Endothelial cell of umbilical vein (primary cell): Measurements from ENCODE around the gene KCNB1. TPM values are rescaled to one million over a fixed set of nuclear protein-coding genes. Genes with fewer than 3 reads are reported as not detected.

Source experiments
- Bru-seq: library from RNA; stranded (reverse); fragments of 400-500 nt; gene quantifications from one replicate; lab custom pipeline; 2021; lab: Mats Ljungman, UMichigan
- BruChase-seq, 2 experiments: library from RNA; stranded (reverse); fragments of 400-500 nt; gene quantifications; one replicate each; lab custom pipeline; 2021; lab: Mats Ljungman, UMichigan
- BruUV-seq: library from RNA; stranded (reverse); fragments of 400-500 nt; replicated peaks from 2 replicates; lab custom pipeline; 2021; lab: Mats Ljungman, UMichigan
- CTCF ChIA-PET: fragments of 300-600, 350-600 bp; sonication (Branson Sonifier 250); formaldehyde crosslinking; loops from one replicate; lab custom pipeline; 2021; ENCODE audit warnings: antibody characterized with exemption, inconsistent platforms; lab: Charles Lee
- POLR2A ChIA-PET: fragments of 300-600, 350-600 bp; sonication (Branson Sonifier 250); formaldehyde crosslinking; loops from one replicate; lab custom pipeline; 2021; ENCODE audit warnings: antibody characterized with exemption, inconsistent platforms; lab: Charles Lee
- DNase-seq: peaks from one replicate; pipeline ENCODE4 v3.0.0-alpha.2; 2011; ENCODE audit warnings: low read depth, low spot score
- FAIRE-seq: peaks from 2 replicates; lab custom pipeline; 2011; peaks lifted over from hg19 to GRCh38; lab: Jason Lieb, UNC
- H2AFZ ChIP-seq: 2 replicates; pipeline ENCODE4 v1.6.0; 2012; ENCODE audit warnings: low read depth, low read length, control low read depth, inconsistent platforms
- H3K27ac ChIP-seq: 2 replicates; pipeline ENCODE4 v1.5.1; 2011; ENCODE audit warnings: low read depth, mild to moderate bottlenecking, control low read depth, low read length, moderate library complexity; ENCODE audit not compliant: insufficient read depth
- H3K27me3 ChIP-seq, 2 experiments: 2 replicates each; pipeline versions ENCODE4 v1.6.0 to v1.6.1; 2011; ENCODE audit warnings: low read length in 2 of 2, mixed read lengths in 1 of 2; ENCODE audit not compliant: control insufficient read depth in 2 of 2, insufficient read depth in 2 of 2
- H3K36me3 ChIP-seq, 2 experiments: 2 replicates in 1 of 2; 3 replicates in 1 of 2; pipeline ENCODE4 v1.5.1; 2011; ENCODE audit warnings: low read length in 2 of 2, mild to moderate bottlenecking in 1 of 2, moderate library complexity in 1 of 2; ENCODE audit not compliant: control insufficient read depth in 2 of 2, insufficient read depth in 2 of 2; ENCODE audit errors: extremely low read depth in 1 of 2
- H3K4me1 ChIP-seq: 3 replicates; pipeline ENCODE4 v1.5.1; 2011; ENCODE audit warnings: mild to moderate bottlenecking, low read length; ENCODE audit not compliant: control insufficient read depth, insufficient read depth; ENCODE audit errors: extremely low read depth
- H3K4me2 ChIP-seq: 2 replicates; pipeline ENCODE4 v1.6.1; 2011; ENCODE audit warnings: low read length, control low read depth, mixed read lengths; ENCODE audit not compliant: insufficient read depth
- H3K4me3 ChIP-seq, 3 experiments: fragments of 200-600 bp in 1 of 3; sonication (generic), shearing (Covaris generic) in 1 of 3; replicated peaks in 1 of 3; 2 replicates each; pipeline ENCODE4 v1.5.1; 2011 to 2016; ENCODE audit warnings: control low read depth in 3 of 3, low read length in 3 of 3, mild to moderate bottlenecking in 2 of 3, inconsistent platforms in 1 of 3, low read depth in 1 of 3, moderate library complexity in 1 of 3; ENCODE audit not compliant: insufficient read depth in 1 of 3
- H3K79me2 ChIP-seq: 2 replicates; pipeline ENCODE4 v1.6.0; 2012; ENCODE audit warnings: low read length, inconsistent platforms; ENCODE audit not compliant: control insufficient read depth, insufficient read depth
- H3K9ac ChIP-seq: replicated peaks from 2 replicates; pipeline ENCODE3; 2011; ENCODE audit warnings: low read length, control low read depth; ENCODE audit not compliant: insufficient read depth; ENCODE audit errors: extremely low read depth
- H3K9me1 ChIP-seq: replicated peaks from 3 replicates; pipeline ENCODE4 v1.6.0; 2011; ENCODE audit warnings: mild to moderate bottlenecking, low read length; ENCODE audit not compliant: control insufficient read depth, insufficient read depth; ENCODE audit errors: extremely low read depth
- H3K9me3 ChIP-seq: replicated peaks from 2 replicates; pipeline ENCODE4 v1.5.1; 2012; ENCODE audit warnings: low read length, inconsistent platforms; ENCODE audit not compliant: control insufficient read depth, insufficient read depth
- H4K20me1 ChIP-seq: replicated peaks from 2 replicates; pipeline ENCODE3; 2011; ENCODE audit warnings: mild to moderate bottlenecking, low read length; ENCODE audit not compliant: control insufficient read depth, insufficient read depth; ENCODE audit errors: extremely low read depth
- CTCF ChIP-seq, 2 donors: IDR thresholded peaks; 1 replicate in 1 of 2; 2 replicates in 1 of 2; pipeline ENCODE4 v1.5.1; 2011; ENCODE audit warnings: low read length in 2 of 2, mild to moderate bottlenecking in 2 of 2, moderate library complexity in 2 of 2, control low read depth in 1 of 2, inconsistent platforms in 1 of 2, low read depth in 1 of 2; ENCODE audit not compliant: insufficient read depth in 1 of 2; ENCODE audit errors: extremely low read depth in 1 of 2
- EZH2 ChIP-seq: IDR thresholded peaks from 2 replicates; pipeline ENCODE4 v1.6.1; 2012; ENCODE audit warnings: borderline replicate concordance, low read depth, mild to moderate bottlenecking, moderate library complexity, low read length, inconsistent platforms; ENCODE audit not compliant: severe bottlenecking
- FOS ChIP-seq: IDR thresholded peaks from 2 replicates; pipeline ENCODE4 v1.6.1; 2011; ENCODE audit warnings: mild to moderate bottlenecking, low read length, moderate library complexity, borderline replicate concordance; ENCODE audit not compliant: insufficient read depth
- GATA2 ChIP-seq: IDR thresholded peaks from 2 replicates; pipeline ENCODE4 v1.7.0; 2011; ENCODE audit warnings: low read depth, mild to moderate bottlenecking, moderate library complexity, mixed read lengths, low read length; ENCODE audit not compliant: insufficient read length, insufficient read depth
- JUN ChIP-seq: IDR thresholded peaks from 2 replicates; pipeline ENCODE4 v1.6.1; 2011; ENCODE audit warnings: borderline replicate concordance, low read depth; ENCODE audit not compliant: insufficient read length, insufficient read depth
- MAX ChIP-seq: IDR thresholded peaks from 2 replicates; pipeline ENCODE4 v1.6.1; 2011; ENCODE audit not compliant: insufficient read depth, insufficient read length
- MYC ChIP-seq: IDR thresholded peaks from one replicate; pipeline ENCODE4 v1.6.1; 2011; ENCODE audit warnings: mild to moderate bottlenecking, low read depth, low read length
- POLR2A ChIP-seq: IDR thresholded peaks from 2 replicates; pipeline ENCODE4 v1.6.1; 2012; ENCODE audit warnings: low read depth, mild to moderate bottlenecking, control low read depth, low read length
- POLR2AphosphoS5 ChIP-seq: IDR thresholded peaks from 2 replicates; pipeline ENCODE4 v1.6.1; 2012; ENCODE audit warnings: low read depth, mild to moderate bottlenecking, control low read depth, low read length, moderate library complexity; ENCODE audit not compliant: insufficient read depth
- dilution Hi-C: fragments of 300-500 bp; cut with MboI; formaldehyde crosslinking; loops from one replicate; pipeline ENCODE4 v1.15.0; 2019; ENCODE audit warnings: low sequenced_read_pairs; ENCODE audit not compliant: extremely low pct_ligation_motif_present
- intact Hi-C: fragments of 100-400 bp; cut with micrococcal nuclease; formaldehyde crosslinking; loops from one replicate; pipeline ENCODE4 v1.10.0; 2022
- long read RNA-seq: library from polyadenylated mRNA; stranded (forward); transcript quantifications from one replicate; pipeline ENCODE4 v2.0.0, GENCODE V29; 2021
- polyA minus RNA-seq, 3 experiments: library from RNA; depleted of rRNA, polyadenylated mRNA; stranded (reverse); fragments of >200 nt; gene quantifications; 1 replicate in 1 of 3; 2 replicates in 2 of 3; pipeline ENCODE4 v1.2.3, GENCODE V29; 2011
- polyA plus RNA-seq, 4 experiments: library from polyadenylated mRNA; depleted of rRNA in 3 of 4; stranded (reverse) in 3 of 4; unstranded in 1 of 4; fragments of >200 nt; gene quantifications; 2 replicates each; pipeline versions ENCODE4 v1.2.1 to v1.2.3, GENCODE V29; 2011 to 2012; ENCODE audit warnings: missing spikeins in 1 of 4
- total RNA-seq: library from RNA; stranded (reverse); gene quantifications from 2 replicates; pipeline ENCODE4 v1.2.3, GENCODE V29; 2021

KCNB1 gene
- not detected in 2 replicates for total RNA-seq
- polyA plus RNA-seq, result not detected in 2 replicates
- polyA plus RNA-seq (2011; cell fraction: cytosol; rRNA removed), result 0.04 TPM in 1 of 2 replicates, not detected in the other
- not detected in 2 replicates for polyA plus RNA-seq (2011; cell fraction: nucleus; rRNA removed)
- 0.04 and 0.05 TPM in 2 replicates for polyA plus RNA-seq (2012)
- polyA minus RNA-seq, result 0.12 TPM in 1 of 2 replicates, not detected in the other
- polyA minus RNA-seq (2011; cell fraction: cytosol; rRNA and poly(A)+ RNA removed), result not detected
- not detected in 2 replicates for polyA minus RNA-seq (2011; cell fraction: nucleus; rRNA and poly(A)+ RNA removed)
- Bru-seq, nascent RNA, result percentile 2 among the genes with signal in this experiment
- BruChase-seq, experiment 1, labeled RNA remaining after a 6-hour chase, result percentile 1 among the genes with signal in this experiment
- not detected for BruChase-seq, experiment 2, labeled RNA remaining after a 2-hour chase
- long read RNA-seq, result 0 reads

GRCh38 chr20:49482621-49483017 is at the start of gene KCNB1:
Gene KCNB1 (minus strand): TSS chr20:49482668. CDS start chr20:49482480, 188 bp downstream.
- FAIRE-seq, result no peak
- H3K9ac ChIP-seq, result no peak within 1 kb of the TSS
- H3K9me3 ChIP-seq, result no peaks in the 10 kb centered on the region
- CTCF ChIA-PET, result interaction anchor here (3.0 to 4.0 kb wide), 2 partner anchors 98 to 146 kb away, joined by 62 to 93 read pairs; no protein-coding TSS in a partner anchor
- peaks cover 13 to 18% of the 10 kb centered on the region in 2 experiments for H3K27me3 ChIP-seq
- no peaks in the 10 kb centered on the region for H3K79me2 ChIP-seq
- no peak for TF ChIP-seq MAX
- TF ChIP-seq GATA2, result no peak
- no peak for TF ChIP-seq JUN
- H3K4me2 ChIP-seq, result no peak within 1 kb of the TSS
- peak; percentile 23 for DNase-seq
- dilution Hi-C loops, result no loop called here
- BruUV-seq, result no TSS peak
- H3K4me3 ChIP-seq, result no peak within 1 kb of the TSS
- no peaks in the 10 kb centered on the region for H3K4me1 ChIP-seq
- no peaks in the 10 kb centered on the region for H3K36me3 ChIP-seq
- no peak within 1 kb of the TSS for H3K27ac ChIP-seq
- H2AFZ ChIP-seq, result no peak within 1 kb of the TSS
- intact Hi-C loops, result no loop called here
- H4K20me1 ChIP-seq, result no peaks in the 10 kb centered on the region
- H3K9me1 ChIP-seq, result no peaks in the 10 kb centered on the region
- POLR2A ChIA-PET, result no interaction called here

DNA sequence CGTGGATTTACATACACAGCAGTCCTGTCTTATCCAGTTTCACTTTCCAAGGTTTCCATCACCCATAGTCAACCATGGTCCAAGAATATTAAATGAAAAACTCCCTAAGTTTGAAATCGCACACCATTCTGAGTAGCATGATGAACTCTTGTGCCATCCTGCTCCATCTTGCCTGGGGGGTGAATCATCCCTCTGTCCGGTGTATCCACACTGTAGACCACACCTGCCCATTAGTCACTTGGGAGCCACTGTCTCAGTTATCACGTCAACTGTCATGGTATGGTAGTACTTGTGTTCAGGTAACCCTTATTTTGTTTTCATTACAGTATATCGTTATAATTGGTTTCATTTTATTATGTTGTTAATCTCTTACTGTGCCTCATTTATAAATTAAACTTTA is 47.0 kb upstream of the KCNB1 start:
- Histone ChIP-seq H3K4me2 (no peak overlapping the region), H3K4me3 (no peak overlapping the region), H3K9me3 (no peaks in the 10 kb centered on the region), H4K20me1 (no peaks in the 10 kb centered on the region), H2AFZ (no peak overlapping the region), H3K4me1 (no peaks in the 10 kb centered on the region), H3K9ac (no peak overlapping the region), H3K27me3 (peaks cover 2 to 4% of the 10 kb centered on the region in 2 experiments), H3K9me1 (no peaks in the 10 kb centered on the region), H3K27ac (no peak overlapping the region), H3K36me3 (no peaks in the 10 kb centered on the region), H3K79me2 (no peaks in the 10 kb centered on the region)
- FAIRE-seq (no peak), DNase-seq (no peak)
- no TSS peak for BruUV-seq
- ChIA-PET CTCF (no interaction called here), POLR2A (no interaction called here)
- intact Hi-C loops (no loop called here), dilution Hi-C loops (no loop called here)
- TF ChIP-seq FOS (no peak), POLR2A (no peak), MAX (no peak), POLR2AphosphoS5 (no peak), MYC (no peak), CTCF (IDR thresholded peaks at IDR 0.05; ENCODE audit: extremely low read depth in 1 of 2, insufficient read depth in 1 of 2, low read depth in 1 of 2, low read length in 2 of 2) (no peak), GATA2 (no peak), EZH2 (no peak), JUN (no peak)
